Uterus (tissue), 4 donors: ENCODE measurements around the gene ACE. TPM values are rescaled to one million over a fixed set of nuclear protein-coding genes. Genes with fewer than 3 reads are reported as not detected.
A peak's percentile ranks its signal among the peaks of the same experiment; 100 is the strongest.

Experiments used
- DNase-seq, 2 donors: peaks; one replicate each; pipeline ENCODE4 v3.0.0-alpha.2; 2019 to 2020
- H3K27ac ChIP-seq, 2 donors: fragments of 200-600 bp; sonication (generic); 1 replicate in 1 of 2; 2 replicates in 1 of 2; pipeline ENCODE4 v1.5.1; 2016 to 2018
- H3K27me3 ChIP-seq, 2 donors: fragments of 200-600 bp; sonication (generic); one replicate each; pipeline ENCODE4 v1.5.1; 2018 to 2019; ENCODE audit warnings: control low read depth in 1 of 2
- H3K36me3 ChIP-seq, 2 donors: fragments of 200-600 bp; sonication (generic); one replicate each; pipeline ENCODE4 v1.5.1; 2019; ENCODE audit warnings: control low read depth in 1 of 2
- H3K4me1 ChIP-seq, 2 donors: fragments of 200-600 bp; sonication (generic); one replicate each; pipeline ENCODE4 v1.5.1; 2018 to 2019; ENCODE audit warnings: control low read depth in 1 of 2
- H3K4me3 ChIP-seq, 2 donors: fragments of 200-600 bp; sonication (generic); 1 replicate in 1 of 2; 2 replicates in 1 of 2; pipeline ENCODE4 v1.5.1; 2018 to 2019; ENCODE audit warnings: mild to moderate bottlenecking in 1 of 2
- H3K9me3 ChIP-seq, 2 donors: fragments of 200-600 bp; sonication (generic); one replicate each; pipeline ENCODE4 v1.5.1; 2019; ENCODE audit warnings: control low read depth in 1 of 2
- POLR2A ChIP-seq, 2 donors: fragments of 450-650 bp; IDR thresholded peaks; one replicate each; pipeline ENCODE4 v1.6.1; 2016; ENCODE audit warnings: antibody characterized with exemption in 2 of 2, mild to moderate bottlenecking in 1 of 2, moderate library complexity in 1 of 2
- intact Hi-C: fragments of 100-400 bp; cut with DNase I; formaldehyde crosslinking; loops from one replicate; pipeline ENCODE4 v1.15.1; 2023; ENCODE audit warnings: low total_unique reads
- total RNA-seq, 4 donors: library from RNA; depleted of rRNA in 3 of 4; stranded (reverse); fragments of >200 nt in 3 of 4; gene quantifications; one replicate each; pipeline versions ENCODE4 v1.1.0 to v1.2.4, GENCODE V29; 2014 to 2023
- TF ChIP-seq, protein P1 (sequence below), 4 experiments: fragments of 200-600 bp in 2 of 4; fragments of 450-650 bp in 2 of 4; sonication (generic) in 2 of 4; IDR thresholded peaks; one replicate each; pipeline ENCODE4 v1.5.1; 2016 to 2019; ENCODE audit warnings: antibody characterized with exemption in 4 of 4, mild to moderate bottlenecking in 2 of 4, moderate library complexity in 1 of 4
- donor health status: DM: yes; HTN: yes; CAD: no.

The ACE gene
- total RNA-seq, 4 donors from 2014 or later, result 0.77 to 27.4 (median 7.9) TPM; not detected in 1

DNA sequence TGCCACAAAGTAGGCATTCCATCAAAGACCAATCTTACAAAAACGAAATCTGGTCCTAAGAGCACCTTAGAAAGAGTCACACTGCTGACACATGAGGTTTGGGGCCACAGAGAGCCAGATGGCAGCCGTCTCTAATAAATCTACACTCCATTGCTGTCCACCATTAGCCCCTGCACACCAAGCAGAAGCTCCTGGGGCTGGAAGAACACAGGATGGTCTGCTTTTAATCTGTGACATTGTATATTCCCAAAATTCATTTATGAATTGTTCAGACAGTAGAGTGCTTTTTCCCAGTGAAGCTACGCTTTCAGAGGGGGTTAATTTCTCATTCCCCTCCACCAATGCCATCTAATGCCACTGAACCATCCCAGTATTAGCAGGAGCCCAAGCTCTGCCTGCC is 32.4 kb upstream of the ACE start:
- TF ChIP-seq POLR2A (IDR thresholded peaks at IDR 0.05), result no peak
- TF ChIP-seq, protein P1, sequence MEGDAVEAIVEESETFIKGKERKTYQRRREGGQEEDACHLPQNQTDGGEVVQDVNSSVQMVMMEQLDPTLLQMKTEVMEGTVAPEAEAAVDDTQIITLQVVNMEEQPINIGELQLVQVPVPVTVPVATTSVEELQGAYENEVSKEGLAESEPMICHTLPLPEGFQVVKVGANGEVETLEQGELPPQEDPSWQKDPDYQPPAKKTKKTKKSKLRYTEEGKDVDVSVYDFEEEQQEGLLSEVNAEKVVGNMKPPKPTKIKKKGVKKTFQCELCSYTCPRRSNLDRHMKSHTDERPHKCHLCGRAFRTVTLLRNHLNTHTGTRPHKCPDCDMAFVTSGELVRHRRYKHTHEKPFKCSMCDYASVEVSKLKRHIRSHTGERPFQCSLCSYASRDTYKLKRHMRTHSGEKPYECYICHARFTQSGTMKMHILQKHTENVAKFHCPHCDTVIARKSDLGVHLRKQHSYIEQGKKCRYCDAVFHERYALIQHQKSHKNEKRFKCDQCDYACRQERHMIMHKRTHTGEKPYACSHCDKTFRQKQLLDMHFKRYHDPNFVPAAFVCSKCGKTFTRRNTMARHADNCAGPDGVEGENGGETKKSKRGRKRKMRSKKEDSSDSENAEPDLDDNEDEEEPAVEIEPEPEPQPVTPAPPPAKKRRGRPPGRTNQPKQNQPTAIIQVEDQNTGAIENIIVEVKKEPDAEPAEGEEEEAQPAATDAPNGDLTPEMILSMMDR (IDR thresholded peaks at IDR 0.05), result no peak
- peaks cover 0 to 8% of the 10 kb centered on the region in 2 donors for H3K4me1 ChIP-seq
- no peak overlapping the region for H3K4me3 ChIP-seq
- H3K27ac ChIP-seq, result no peak overlapping the region
- intact Hi-C loops, result no loop called here
- DNase-seq, result no peak
- no peaks in the 10 kb centered on the region for H3K27me3 ChIP-seq
- H3K36me3 ChIP-seq, result no peaks in the 10 kb centered on the region
- no peaks in the 10 kb centered on the region for H3K9me3 ChIP-seq

DNA sequence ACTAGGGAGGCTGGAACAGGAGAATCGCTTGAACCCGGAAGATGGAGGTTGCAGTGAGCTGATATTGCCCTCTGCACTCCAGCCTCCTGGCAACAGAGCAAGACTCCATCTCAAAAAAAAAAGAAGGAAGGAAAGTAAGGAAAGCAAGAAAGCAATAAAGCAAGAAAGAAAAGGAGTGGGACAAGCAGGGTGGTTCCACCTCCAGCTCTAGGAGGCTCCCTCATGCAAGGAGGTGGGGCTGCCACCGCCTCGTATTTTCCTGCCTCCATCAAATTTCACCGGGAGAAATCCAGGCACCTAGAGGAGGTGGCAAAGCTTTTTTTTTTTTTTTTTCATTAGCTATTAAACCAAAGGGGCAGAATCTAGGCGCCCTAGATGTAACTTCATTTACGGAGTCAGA is 31.8 kb upstream of the ACE start:
- peaks cover 0 to 8% of the 10 kb centered on the region in 2 donors for H3K4me1 ChIP-seq
- intact Hi-C loops, result no loop called here
- no peaks in the 10 kb centered on the region for H3K9me3 ChIP-seq
- TF ChIP-seq POLR2A (IDR thresholded peaks at IDR 0.05), result no peak
- TF ChIP-seq, protein P1 (IDR thresholded peaks at IDR 0.05), result no peak
- no peak for DNase-seq
- H3K27me3 ChIP-seq, result no peaks in the 10 kb centered on the region
- H3K27ac ChIP-seq, result peak overlapping the region in 1 of 2 donors; percentile 56
- H3K4me3 ChIP-seq, result no peak overlapping the region
- H3K36me3 ChIP-seq, result no peaks in the 10 kb centered on the region

DNA sequence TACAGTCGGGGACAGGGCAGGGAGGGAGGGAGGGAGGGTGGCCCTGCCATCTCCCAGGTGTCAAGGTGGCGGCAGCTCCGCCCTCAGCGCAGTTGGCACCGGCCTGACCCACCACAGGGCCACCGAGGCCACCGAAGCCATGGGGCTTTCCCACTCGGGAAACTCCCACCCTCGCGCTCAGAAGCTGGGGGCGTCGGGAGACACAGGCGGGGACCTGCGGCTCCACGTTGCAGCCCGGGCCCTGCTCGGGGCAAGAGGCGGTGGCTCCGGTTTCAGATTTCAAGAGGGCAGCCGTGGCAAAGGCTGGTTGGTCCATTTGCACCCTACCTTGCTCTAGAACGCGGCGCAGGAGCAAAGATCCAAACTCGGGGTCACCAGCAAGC is 31.3 kb upstream of the ACE start:
- Histone ChIP-seq H3K9me3 (no peaks in the 10 kb centered on the region), H3K4me1 (peaks cover 0 to 8% of the 10 kb centered on the region in 2 donors), H3K27ac (peak overlapping the region; percentile 56 to 75), H3K4me3 (peak overlapping the region; percentile 32 to 59), H3K36me3 (no peaks in the 10 kb centered on the region), H3K27me3 (no peaks in the 10 kb centered on the region)
- intact Hi-C loops, result no loop called here
- DNase-seq, result peak in 1 of 2 donors; percentile 32
- TF ChIP-seq, protein P1 (IDR thresholded peaks at IDR 0.05), result no peak
- TF ChIP-seq POLR2A (IDR thresholded peaks at IDR 0.05), result no peak

DNA sequence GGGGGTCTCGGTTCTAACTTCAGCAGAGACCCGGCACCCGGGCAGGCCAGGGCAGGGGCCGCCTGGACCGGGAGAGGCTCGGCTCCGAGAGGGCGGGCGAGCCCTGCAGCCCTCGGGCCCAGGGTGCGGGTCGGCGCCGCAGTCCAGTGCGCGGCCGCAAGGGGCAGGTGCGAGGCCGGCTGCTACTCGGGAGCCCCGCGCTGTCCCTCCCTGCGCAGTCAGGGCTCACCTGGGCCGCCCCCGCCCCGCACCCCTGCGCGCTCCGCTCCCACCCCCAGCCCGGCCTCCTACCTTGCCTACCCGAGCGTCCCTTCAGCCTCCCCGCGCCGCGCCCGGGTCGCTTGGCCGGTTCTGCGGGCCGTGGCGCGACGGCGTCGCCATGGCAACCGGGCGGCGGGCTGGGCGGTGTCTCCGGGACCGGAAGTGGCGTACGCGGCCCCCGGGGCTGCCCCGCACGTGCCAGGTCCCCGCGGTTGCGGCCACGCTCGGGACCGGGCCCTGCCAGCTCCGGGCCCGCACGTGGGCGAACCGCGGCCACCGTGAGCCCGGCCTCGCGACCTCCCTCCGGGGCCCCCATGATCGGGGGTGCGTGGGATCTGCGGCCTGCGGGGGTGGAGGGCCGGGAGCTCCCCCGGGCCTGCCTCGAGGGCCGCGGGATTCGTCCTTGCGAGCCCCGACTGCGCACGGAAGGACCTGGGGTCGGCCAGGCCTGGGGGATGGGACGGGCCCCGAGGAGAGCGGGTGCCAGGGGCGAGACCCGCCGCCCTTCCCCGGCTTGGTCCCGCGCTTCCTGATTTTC is 30.7 kb upstream of the ACE start, which contains the start of gene CYB561:
TSS of gene CYB561 (minus strand) at position 353 of the 799 bp plus-strand sequence. CDS start 8,759 bp downstream, outside the sequence.
- Histone ChIP-seq H3K27me3 (no peaks in the 10 kb centered on the region), H3K4me3 (peak within 1 kb of the TSS; percentile 32 to 59), H3K27ac (peak within 1 kb of the TSS; percentile 56 to 75), H3K4me1 (peaks cover 0 to 8% of the 10 kb centered on the region in 2 donors), H3K9me3 (no peaks in the 10 kb centered on the region), H3K36me3 (no peaks in the 10 kb centered on the region)
- TF ChIP-seq, protein P1 (IDR thresholded peaks at IDR 0.05), result peak in 3 of 4 experiments; percentile 19 to 63 (median 58)
- TF ChIP-seq POLR2A (IDR thresholded peaks at IDR 0.05), result peak in 1 of 2 donors; percentile 70
- intact Hi-C loops, result no loop called here
- peak; percentile 65 to 77 for DNase-seq

DNA sequence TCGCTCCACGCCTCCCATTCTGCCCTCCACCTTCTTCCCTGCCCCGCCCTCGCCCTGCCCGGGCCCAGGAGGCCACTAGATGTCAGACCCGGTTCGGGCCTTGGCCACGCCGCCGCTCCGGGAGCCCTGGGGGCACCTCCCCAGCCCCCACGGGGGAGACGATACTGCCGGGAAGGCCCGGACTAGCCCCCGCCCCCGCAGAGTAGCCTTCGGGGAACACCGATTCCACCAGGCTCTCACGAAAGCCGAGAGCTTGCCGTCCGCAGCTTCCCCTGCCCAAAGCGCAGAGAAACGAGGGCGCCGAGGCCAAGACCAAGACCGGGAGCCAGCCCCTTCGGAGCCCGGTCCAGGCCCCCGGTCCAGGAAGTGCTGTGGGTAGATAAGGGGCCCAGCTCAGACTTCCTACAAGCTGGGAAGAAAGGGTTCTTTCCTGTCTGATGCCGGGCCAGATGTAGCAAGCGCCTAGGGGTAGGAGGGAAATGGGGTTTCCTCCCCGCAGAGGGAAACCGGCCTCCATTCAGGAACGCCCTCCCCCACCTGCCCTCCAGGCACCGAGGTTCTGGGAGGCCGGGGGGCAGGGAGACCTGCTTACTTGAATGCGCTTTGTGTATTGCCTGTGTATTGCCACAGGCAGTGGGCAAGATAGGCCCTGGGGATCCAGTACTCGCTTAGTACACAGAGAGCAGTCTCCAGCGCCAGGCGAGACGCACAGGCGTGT is 29.9 kb upstream of the ACE start:
- Histone ChIP-seq H3K27me3 (no peaks in the 10 kb centered on the region), H3K9me3 (no peaks in the 10 kb centered on the region), H3K36me3 (no peaks in the 10 kb centered on the region), H3K4me3 (peak overlapping the region; percentile 32 to 59), H3K27ac (peak overlapping the region; percentile 56 to 75), H3K4me1 (peaks cover 0 to 8% of the 10 kb centered on the region in 2 donors)
- peak; percentile 51 to 63 for DNase-seq
- no peak for TF ChIP-seq POLR2A (IDR thresholded peaks at IDR 0.05)
- TF ChIP-seq, protein P1 (IDR thresholded peaks at IDR 0.05), result peak in 1 of 4 experiments; percentile 37
- intact Hi-C loops, result no loop called here
